MCF 10A (cell line): ENCODE results near the gene KIF21B. TPM values are rescaled to one million over a fixed set of nuclear protein-coding genes. Genes with fewer than 3 reads are reported as not detected.

Source experiments
- BruUV-seq: library from RNA; stranded (reverse); fragments of 400-500 nt; replicated peaks from 2 replicates; lab custom pipeline; 2021; lab: Mats Ljungman, UMichigan
- CTCF ChIA-PET: fragments of 300-600 bp; sonication (Branson Sonifier 250); formaldehyde crosslinking; extraction: SDS; loops from one replicate; lab custom pipeline; 2021; ENCODE audit warnings: antibody characterized with exemption, inconsistent platforms; lab: Yijun Ruan, JAX
- POLR2A ChIA-PET: fragments of 300-600, 350-650 bp; sonication (Branson Sonifier 250); formaldehyde crosslinking; extraction: SDS; loops from one replicate; lab custom pipeline; 2020; ENCODE audit warnings: antibody characterized with exemption, inconsistent platforms; lab: Yijun Ruan, JAX
- DNase-seq: peaks from one replicate; pipeline ENCODE4 v3.0.0-alpha.2; 2018; ENCODE audit not compliant: unreplicated experiment
- H3K27ac Mint-ChIP-seq: one replicate; pipeline ENCODE4 v1.8.0; 2022; ENCODE audit warnings: mild to moderate bottlenecking, low read depth, mixed read lengths; ENCODE audit not compliant: unreplicated experiment
- H3K27me3 Mint-ChIP-seq: one replicate; pipeline ENCODE4 v1.8.0; 2022; ENCODE audit warnings: mixed read lengths; ENCODE audit not compliant: insufficient read depth, unreplicated experiment
- H3K36me3 Mint-ChIP-seq: one replicate; pipeline ENCODE4 v1.8.0; 2022; ENCODE audit warnings: mild to moderate bottlenecking, moderate library complexity, mixed read lengths; ENCODE audit not compliant: insufficient read depth, unreplicated experiment
- H3K4me1 Mint-ChIP-seq: one replicate; pipeline ENCODE4 v1.8.0; 2022; ENCODE audit warnings: mixed read lengths; ENCODE audit not compliant: insufficient read depth, unreplicated experiment
- H3K4me3 Mint-ChIP-seq: one replicate; pipeline ENCODE4 v1.8.0; 2022; ENCODE audit warnings: mild to moderate bottlenecking, moderate library complexity, mixed read lengths; ENCODE audit not compliant: unreplicated experiment
- H3K9me3 Mint-ChIP-seq: one replicate; pipeline ENCODE4 v1.8.0; 2022; ENCODE audit warnings: mixed read lengths; ENCODE audit not compliant: unreplicated experiment
- intact Hi-C: fragments of 100-400 bp; cut with micrococcal nuclease; formaldehyde crosslinking; loops from 2 replicates; pipeline ENCODE4 v1.14.1; 2022
- total RNA-seq: library from RNA; stranded (reverse); gene quantifications from 2 replicates; pipeline ENCODE4 v1.2.3, GENCODE V29; 2022
- TF ChIP-seq, protein P1 (sequence below): fragments of 200-600 bp; IDR thresholded peaks from one replicate; pipeline ENCODE4 v1.8.0; 2022; ENCODE audit warnings: antibody characterized with exemption, mild to moderate bottlenecking; ENCODE audit not compliant: unreplicated experiment

Gene KIF21B
- total RNA-seq, 1 experiment from 2014 or later, result 12.7 TPM

DNA sequence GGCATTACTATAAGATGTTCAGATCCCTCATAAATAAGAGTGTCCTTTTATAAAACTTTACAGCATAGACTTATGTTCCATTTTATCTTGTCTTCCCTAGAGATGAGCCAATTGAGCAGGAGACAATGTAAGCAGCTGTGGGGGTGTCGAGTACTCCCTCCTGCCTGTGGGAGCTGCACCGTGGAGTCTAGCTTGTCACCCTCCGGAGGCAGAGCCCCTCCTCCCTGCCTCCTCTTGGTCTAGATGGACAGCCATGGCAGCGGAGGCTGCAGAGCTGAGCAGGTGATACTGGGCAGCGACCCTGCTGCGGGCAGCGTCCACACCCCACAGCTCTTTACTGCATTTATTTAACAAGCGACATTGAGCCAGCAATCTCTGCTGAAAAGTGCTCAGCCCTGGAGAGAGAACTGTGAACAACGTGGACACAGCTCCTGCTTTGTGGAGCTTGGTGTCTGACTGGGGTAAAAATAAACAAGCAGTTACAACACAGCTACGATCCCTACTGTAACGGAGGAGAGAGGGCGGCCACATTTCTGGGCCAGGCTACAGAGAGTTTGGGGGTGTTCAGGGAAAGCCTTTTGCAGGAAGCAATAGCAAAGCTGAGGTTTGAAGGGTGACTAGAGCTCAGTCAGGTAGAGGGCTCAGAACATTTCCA is 12.8 kb upstream of the KIF21B start:
- Mint-ChIP-seq H3K36me3 (no peaks in the 10 kb centered on the region), H3K4me3 (no peak overlapping the region), H3K27me3 (no peaks in the 10 kb centered on the region), H3K9me3 (no peaks in the 10 kb centered on the region), H3K4me1 (no peaks in the 10 kb centered on the region), H3K27ac (no peak overlapping the region)
- ChIA-PET POLR2A (interaction anchor here (0.7 to 0.9 kb wide), 2 partner anchors 12 to 35 kb away, joined by 3 read pairs; no protein-coding TSS in a partner anchor), CTCF (interaction anchor here (0.5 to 2.5 kb wide), 9 partner anchors 15 to 1001 kb away, joined by 3 to 21 read pairs (median 5); no protein-coding TSS in a partner anchor)
- no peak for DNase-seq
- TF ChIP-seq, protein P1, sequence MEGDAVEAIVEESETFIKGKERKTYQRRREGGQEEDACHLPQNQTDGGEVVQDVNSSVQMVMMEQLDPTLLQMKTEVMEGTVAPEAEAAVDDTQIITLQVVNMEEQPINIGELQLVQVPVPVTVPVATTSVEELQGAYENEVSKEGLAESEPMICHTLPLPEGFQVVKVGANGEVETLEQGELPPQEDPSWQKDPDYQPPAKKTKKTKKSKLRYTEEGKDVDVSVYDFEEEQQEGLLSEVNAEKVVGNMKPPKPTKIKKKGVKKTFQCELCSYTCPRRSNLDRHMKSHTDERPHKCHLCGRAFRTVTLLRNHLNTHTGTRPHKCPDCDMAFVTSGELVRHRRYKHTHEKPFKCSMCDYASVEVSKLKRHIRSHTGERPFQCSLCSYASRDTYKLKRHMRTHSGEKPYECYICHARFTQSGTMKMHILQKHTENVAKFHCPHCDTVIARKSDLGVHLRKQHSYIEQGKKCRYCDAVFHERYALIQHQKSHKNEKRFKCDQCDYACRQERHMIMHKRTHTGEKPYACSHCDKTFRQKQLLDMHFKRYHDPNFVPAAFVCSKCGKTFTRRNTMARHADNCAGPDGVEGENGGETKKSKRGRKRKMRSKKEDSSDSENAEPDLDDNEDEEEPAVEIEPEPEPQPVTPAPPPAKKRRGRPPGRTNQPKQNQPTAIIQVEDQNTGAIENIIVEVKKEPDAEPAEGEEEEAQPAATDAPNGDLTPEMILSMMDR, result no peak
- BruUV-seq, result no TSS peak
- intact Hi-C loops, result no loop called here

DNA sequence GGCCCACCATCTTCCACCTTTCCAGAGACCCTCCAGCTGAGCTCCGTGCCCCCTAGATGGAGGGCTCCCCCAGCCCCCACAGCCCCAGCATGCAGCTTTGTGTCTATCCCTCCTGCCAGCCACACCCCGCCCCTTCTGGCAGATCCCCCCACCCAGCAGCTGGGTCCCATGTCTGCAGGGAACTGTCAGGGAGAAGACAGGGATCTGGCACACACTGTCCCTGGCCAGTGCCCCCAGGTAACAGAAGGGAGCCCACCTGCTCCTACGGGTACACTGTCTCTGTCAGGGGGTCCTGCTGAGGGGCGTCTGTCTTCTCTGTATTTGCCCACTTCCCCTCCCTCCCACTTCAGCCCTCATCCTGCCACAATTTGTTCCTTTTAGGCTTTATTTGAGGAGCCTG is 11.2 kb upstream of the KIF21B start:
- intact Hi-C loops, result no loop called here
- no TSS peak for BruUV-seq
- no peaks in the 10 kb centered on the region for H3K4me1 Mint-ChIP-seq
- ChIA-PET POLR2A (interaction anchor here (1.3 kb wide), 1 partner anchor 63 kb away, joined by 3 read pairs; no protein-coding TSS in a partner anchor), CTCF (interaction anchor here (1.1 to 2.5 kb wide), 5 partner anchors 8 to 79 kb away, joined by 3 to 21 read pairs (median 6); no protein-coding TSS in a partner anchor)
- no peaks in the 10 kb centered on the region for H3K27me3 Mint-ChIP-seq
- TF ChIP-seq, protein P1, result no peak
- no peak for DNase-seq
- no peaks in the 10 kb centered on the region for H3K36me3 Mint-ChIP-seq
- H3K27ac Mint-ChIP-seq, result no peak overlapping the region
- H3K9me3 Mint-ChIP-seq, result no peaks in the 10 kb centered on the region
- H3K4me3 Mint-ChIP-seq, result no peak overlapping the region

DNA sequence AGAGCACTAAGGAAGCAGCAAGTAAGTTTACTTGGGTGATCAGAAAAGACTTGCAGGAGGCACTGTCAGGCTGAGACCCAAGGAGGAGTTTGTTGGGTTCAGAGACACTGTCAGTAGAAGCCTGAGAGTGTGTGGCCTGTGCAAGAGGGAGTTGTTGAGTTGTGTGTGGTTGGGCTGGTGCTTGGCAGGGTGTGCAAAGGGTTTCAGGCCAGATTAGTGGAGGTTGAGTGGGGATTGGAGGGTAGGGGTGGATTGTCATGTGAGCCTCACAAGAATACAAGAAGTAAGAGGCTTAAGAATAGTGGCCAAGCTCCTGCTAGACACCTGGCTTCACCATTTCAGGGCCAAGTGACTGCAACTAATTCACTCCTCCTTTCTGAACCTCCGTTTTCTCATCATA is 8.9 kb upstream of the KIF21B start:
- Mint-ChIP-seq H3K4me1 (no peaks in the 10 kb centered on the region), H3K4me3 (no peak overlapping the region), H3K36me3 (no peaks in the 10 kb centered on the region), H3K9me3 (no peaks in the 10 kb centered on the region), H3K27ac (no peak overlapping the region), H3K27me3 (no peaks in the 10 kb centered on the region)
- CTCF ChIA-PET, result interaction anchor here (0.6 kb wide), 2 partner anchors 57 to 61 kb away, joined by 3 read pairs; no protein-coding TSS in a partner anchor
- BruUV-seq, result no TSS peak
- POLR2A ChIA-PET, result no interaction called here
- no peak for DNase-seq
- intact Hi-C loops, result no loop called here
- TF ChIP-seq, protein P1, result no peak

DNA sequence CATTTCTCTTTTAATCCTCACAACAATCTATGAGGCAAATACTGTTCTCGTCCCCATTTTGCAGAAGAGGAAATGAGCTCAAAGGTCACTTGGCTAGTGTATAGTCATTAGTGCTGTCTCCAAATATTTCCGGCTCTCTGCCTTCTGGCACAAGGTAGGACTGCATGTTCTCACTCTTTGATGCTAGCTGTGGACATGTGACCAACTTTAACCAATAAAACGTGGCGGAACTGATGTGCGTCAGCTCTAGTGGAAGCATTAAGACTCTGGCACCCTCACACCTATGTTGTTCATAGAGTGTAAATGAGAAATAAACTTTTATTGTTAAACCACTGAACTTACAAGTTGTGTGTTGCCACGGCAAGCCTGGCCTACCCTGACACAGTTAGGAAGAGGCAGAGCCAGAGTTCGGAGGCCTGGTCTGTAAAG is 5.0 kb upstream of the KIF21B start:
- H3K4me1 Mint-ChIP-seq, result no peaks in the 10 kb centered on the region
- no peaks in the 10 kb centered on the region for H3K27me3 Mint-ChIP-seq
- H3K36me3 Mint-ChIP-seq, result no peaks in the 10 kb centered on the region
- H3K9me3 Mint-ChIP-seq, result no peaks in the 10 kb centered on the region
- no peak overlapping the region for H3K4me3 Mint-ChIP-seq
- intact Hi-C loops, result no loop called here
- ChIA-PET CTCF (interaction anchor here (0.7 to 2.2 kb wide), 9 partner anchors 8 to 137 kb away, joined by 3 to 7 read pairs (median 3); no protein-coding TSS in a partner anchor), POLR2A (no interaction called here)
- TF ChIP-seq, protein P1, result no peak
- H3K27ac Mint-ChIP-seq, result no peak overlapping the region
- no TSS peak for BruUV-seq
- DNase-seq, result peak; percentile 27
